WTC11 (cell line): ENCODE measurements around the gene NAA20. TPM values are rescaled to one million over a fixed set of nuclear protein-coding genes. Genes with fewer than 3 reads are reported as not detected.

ENCODE experiments used
- ATAC-seq: fragments of 200-7000 bp; cut with Tn5 transposase; 2 replicates; pipeline ENCODE4 v1.10.0; 2021; ENCODE audit warnings: mild to moderate bottlenecking, moderate library complexity
- CTCF ChIA-PET: fragments of 300-600 bp; sonication (Branson Sonifier 250); formaldehyde crosslinking; loops from one replicate; lab custom pipeline; 2021; ENCODE audit warnings: antibody characterized with exemption; lab: Charles Lee
- POLR2A ChIA-PET: fragments of 350-600 bp; sonication (Branson Sonifier 250); formaldehyde crosslinking; loops from one replicate; lab custom pipeline; 2021; ENCODE audit warnings: antibody characterized with exemption; lab: Charles Lee
- DNase-seq: peaks from one replicate; pipeline ENCODE4 v3.0.0; 2021; ENCODE audit warnings: low spot score
- H3K27ac Mint-ChIP-seq: 2 replicates; pipeline ENCODE4 v1.8.0; 2021; ENCODE audit warnings: mixed read lengths
- H3K27me3 Mint-ChIP-seq: 2 replicates; pipeline ENCODE4 v1.8.0; 2021; ENCODE audit warnings: low read depth, mild to moderate bottlenecking, moderate library complexity, mixed read lengths
- H3K36me3 Mint-ChIP-seq: 2 replicates; pipeline ENCODE4 v1.8.0; 2021; ENCODE audit warnings: mixed read lengths
- H3K4me1 Mint-ChIP-seq: 2 replicates; pipeline ENCODE4 v1.8.0; 2022; ENCODE audit warnings: mixed read lengths
- H3K4me3 Mint-ChIP-seq: 2 replicates; pipeline ENCODE4 v1.8.0; 2021; ENCODE audit warnings: mild to moderate bottlenecking, moderate library complexity, mixed read lengths
- H3K9me3 Mint-ChIP-seq: 2 replicates; pipeline ENCODE4 v1.8.0; 2021; ENCODE audit warnings: mixed read lengths
- HMGA2 ChIP-seq: fragments of 250-450 bp; sonication (Bioruptor Pico); IDR thresholded peaks from 2 replicates; pipeline ENCODE4 v1.4.0; 2021; ENCODE audit warnings: mild to moderate bottlenecking, moderate library complexity
- IRF2 ChIP-seq: sonication (generic); formaldehyde crosslinking; IDR thresholded peaks from 2 replicates; pipeline ENCODE4 v1.8.0; 2022; ENCODE audit warnings: low read depth, missing genetic modification reagents, borderline replicate concordance
- NFYB ChIP-seq: sonication (generic); formaldehyde crosslinking; conservative IDR thresholded peaks from 2 replicates; pipeline ENCODE4 v1.8.0; 2022; ENCODE audit warnings: low read depth, missing genetic modification reagents
- NR1H2 ChIP-seq: sonication (generic); formaldehyde crosslinking; IDR thresholded peaks from 2 replicates; pipeline ENCODE4 v1.9.0; 2021; ENCODE audit warnings: mild to moderate bottlenecking, moderate library complexity, missing genetic modification reagents
- NR2C2 ChIP-seq: sonication (generic); formaldehyde crosslinking; IDR thresholded peaks from 2 replicates; pipeline ENCODE4 v1.8.0; 2022; ENCODE audit warnings: mild to moderate bottlenecking, missing genetic modification reagents
- OVOL2 ChIP-seq: fragments of 250-450 bp; sonication (Bioruptor Pico); IDR thresholded peaks from 2 replicates; pipeline ENCODE4 v1.9.0; 2021; ENCODE audit warnings: mild to moderate bottlenecking, borderline replicate concordance
- RELA ChIP-seq: sonication (generic); formaldehyde crosslinking; IDR thresholded peaks from 2 replicates; pipeline ENCODE4 v1.8.1; 2022; ENCODE audit warnings: missing genetic modification reagents, mild to moderate bottlenecking, borderline replicate concordance
- RORB ChIP-seq: fragments of 250-450 bp; sonication (Bioruptor Pico); IDR thresholded peaks from 2 replicates; pipeline ENCODE4 v1.9.0; 2021; ENCODE audit warnings: mild to moderate bottlenecking
- SMAD4 ChIP-seq: sonication (generic); formaldehyde crosslinking; IDR thresholded peaks from 2 replicates; pipeline ENCODE4 v1.8.0; 2022; ENCODE audit warnings: mild to moderate bottlenecking, missing genetic modification reagents
- ZNF232 ChIP-seq: sonication (generic); formaldehyde crosslinking; IDR thresholded peaks from 2 replicates; pipeline ENCODE4 v1.8.0; 2022; ENCODE audit warnings: mild to moderate bottlenecking, missing genetic modification reagents
- total RNA-seq: library from RNA; stranded (reverse); gene quantifications from 3 replicates; pipeline ENCODE4 v1.2.3, GENCODE V29; 2021
- TF ChIP-seq, protein P1 (sequence below): sonication (generic); formaldehyde crosslinking; IDR thresholded peaks from 2 replicates; pipeline ENCODE4 v1.8.0; 2023; ENCODE audit warnings: missing genetic modification reagents, mild to moderate bottlenecking, borderline replicate concordance
- TF ChIP-seq, protein P2 (sequence below): fragments of 250-450 bp; sonication (Bioruptor Pico); IDR thresholded peaks from 2 replicates; pipeline ENCODE4 v2.1.2; 2022; ENCODE audit warnings: mild to moderate bottlenecking, moderate library complexity
- TF ChIP-seq, protein P3 (sequence below): fragments of 250-450 bp; sonication (Bioruptor Pico); IDR thresholded peaks from 2 replicates; pipeline ENCODE4 v1.9.0; 2021; ENCODE audit warnings: mild to moderate bottlenecking, borderline replicate concordance
- TF ChIP-seq, protein P4 (sequence below): fragments of 250-450 bp; sonication (Bioruptor Pico); IDR thresholded peaks from 2 replicates; pipeline ENCODE4 v1.8.0; 2021; ENCODE audit warnings: mild to moderate bottlenecking
- TF ChIP-seq, protein P5 (sequence below): sonication (generic); formaldehyde crosslinking; IDR thresholded peaks from 2 replicates; pipeline ENCODE4 v1.8.1; 2023; ENCODE audit warnings: mild to moderate bottlenecking, missing genetic modification reagents
- TF ChIP-seq, protein P6 (sequence below): sonication (generic); formaldehyde crosslinking; conservative IDR thresholded peaks from 2 replicates; pipeline ENCODE4 v1.8.1; 2023; ENCODE audit warnings: mild to moderate bottlenecking, low read depth, missing genetic modification reagents, moderate library complexity
- TF ChIP-seq, protein P7 (sequence below): sonication (generic); formaldehyde crosslinking; IDR thresholded peaks from 2 replicates; pipeline ENCODE4 v1.8.1; 2023; ENCODE audit warnings: mild to moderate bottlenecking, missing genetic modification reagents, moderate library complexity

NAA20 gene
- total RNA-seq, 1 experiment from 2014 or later: 34.0 TPM

DNA sequence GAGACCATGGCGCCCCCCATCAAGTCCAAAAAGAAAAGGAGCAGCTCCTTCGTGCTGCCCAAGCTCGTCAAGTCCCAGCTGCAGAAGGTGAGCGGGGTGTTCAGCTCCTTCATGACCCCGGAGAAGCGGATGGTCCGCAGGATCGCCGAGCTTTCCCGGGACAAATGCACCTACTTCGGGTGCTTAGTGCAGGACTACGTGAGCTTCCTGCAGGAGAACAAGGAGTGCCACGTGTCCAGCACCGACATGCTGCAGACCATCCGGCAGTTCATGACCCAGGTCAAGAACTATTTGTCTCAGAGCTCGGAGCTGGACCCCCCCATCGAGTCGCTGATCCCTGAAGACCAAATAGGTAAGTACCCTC is 41.7 kb upstream of the NAA20 start (continued):
- TF ChIP-seq, protein P1, sequence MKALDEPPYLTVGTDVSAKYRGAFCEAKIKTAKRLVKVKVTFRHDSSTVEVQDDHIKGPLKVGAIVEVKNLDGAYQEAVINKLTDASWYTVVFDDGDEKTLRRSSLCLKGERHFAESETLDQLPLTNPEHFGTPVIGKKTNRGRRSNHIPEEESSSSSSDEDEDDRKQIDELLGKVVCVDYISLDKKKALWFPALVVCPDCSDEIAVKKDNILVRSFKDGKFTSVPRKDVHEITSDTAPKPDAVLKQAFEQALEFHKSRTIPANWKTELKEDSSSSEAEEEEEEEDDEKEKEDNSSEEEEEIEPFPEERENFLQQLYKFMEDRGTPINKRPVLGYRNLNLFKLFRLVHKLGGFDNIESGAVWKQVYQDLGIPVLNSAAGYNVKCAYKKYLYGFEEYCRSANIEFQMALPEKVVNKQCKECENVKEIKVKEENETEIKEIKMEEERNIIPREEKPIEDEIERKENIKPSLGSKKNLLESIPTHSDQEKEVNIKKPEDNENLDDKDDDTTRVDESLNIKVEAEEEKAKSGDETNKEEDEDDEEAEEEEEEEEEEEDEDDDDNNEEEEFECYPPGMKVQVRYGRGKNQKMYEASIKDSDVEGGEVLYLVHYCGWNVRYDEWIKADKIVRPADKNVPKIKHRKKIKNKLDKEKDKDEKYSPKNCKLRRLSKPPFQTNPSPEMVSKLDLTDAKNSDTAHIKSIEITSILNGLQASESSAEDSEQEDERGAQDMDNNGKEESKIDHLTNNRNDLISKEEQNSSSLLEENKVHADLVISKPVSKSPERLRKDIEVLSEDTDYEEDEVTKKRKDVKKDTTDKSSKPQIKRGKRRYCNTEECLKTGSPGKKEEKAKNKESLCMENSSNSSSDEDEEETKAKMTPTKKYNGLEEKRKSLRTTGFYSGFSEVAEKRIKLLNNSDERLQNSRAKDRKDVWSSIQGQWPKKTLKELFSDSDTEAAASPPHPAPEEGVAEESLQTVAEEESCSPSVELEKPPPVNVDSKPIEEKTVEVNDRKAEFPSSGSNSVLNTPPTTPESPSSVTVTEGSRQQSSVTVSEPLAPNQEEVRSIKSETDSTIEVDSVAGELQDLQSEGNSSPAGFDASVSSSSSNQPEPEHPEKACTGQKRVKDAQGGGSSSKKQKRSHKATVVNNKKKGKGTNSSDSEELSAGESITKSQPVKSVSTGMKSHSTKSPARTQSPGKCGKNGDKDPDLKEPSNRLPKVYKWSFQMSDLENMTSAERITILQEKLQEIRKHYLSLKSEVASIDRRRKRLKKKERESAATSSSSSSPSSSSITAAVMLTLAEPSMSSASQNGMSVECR (CRISPR knock-in tag): no peak
- TF ChIP-seq HMGA2 (CRISPR knock-in tag) (no peak), NR2C2 (no peak), OVOL2 (CRISPR knock-in tag) (no peak), NR1H2 (CRISPR knock-in tag) (no peak)
- TF ChIP-seq, protein P2, sequence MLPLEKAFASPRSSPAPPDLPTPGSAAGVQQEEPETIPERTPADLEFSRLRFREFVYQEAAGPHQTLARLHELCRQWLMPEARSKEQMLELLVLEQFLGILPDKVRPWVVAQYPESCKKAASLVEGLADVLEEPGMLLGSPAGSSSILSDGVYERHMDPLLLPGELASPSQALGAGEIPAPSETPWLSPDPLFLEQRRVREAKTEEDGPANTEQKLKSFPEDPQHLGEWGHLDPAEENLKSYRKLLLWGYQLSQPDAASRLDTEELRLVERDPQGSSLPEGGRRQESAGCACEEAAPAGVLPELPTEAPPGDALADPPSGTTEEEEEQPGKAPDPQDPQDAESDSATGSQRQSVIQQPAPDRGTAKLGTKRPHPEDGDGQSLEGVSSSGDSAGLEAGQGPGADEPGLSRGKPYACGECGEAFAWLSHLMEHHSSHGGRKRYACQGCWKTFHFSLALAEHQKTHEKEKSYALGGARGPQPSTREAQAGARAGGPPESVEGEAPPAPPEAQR: no peak
- TF ChIP-seq, protein P3, sequence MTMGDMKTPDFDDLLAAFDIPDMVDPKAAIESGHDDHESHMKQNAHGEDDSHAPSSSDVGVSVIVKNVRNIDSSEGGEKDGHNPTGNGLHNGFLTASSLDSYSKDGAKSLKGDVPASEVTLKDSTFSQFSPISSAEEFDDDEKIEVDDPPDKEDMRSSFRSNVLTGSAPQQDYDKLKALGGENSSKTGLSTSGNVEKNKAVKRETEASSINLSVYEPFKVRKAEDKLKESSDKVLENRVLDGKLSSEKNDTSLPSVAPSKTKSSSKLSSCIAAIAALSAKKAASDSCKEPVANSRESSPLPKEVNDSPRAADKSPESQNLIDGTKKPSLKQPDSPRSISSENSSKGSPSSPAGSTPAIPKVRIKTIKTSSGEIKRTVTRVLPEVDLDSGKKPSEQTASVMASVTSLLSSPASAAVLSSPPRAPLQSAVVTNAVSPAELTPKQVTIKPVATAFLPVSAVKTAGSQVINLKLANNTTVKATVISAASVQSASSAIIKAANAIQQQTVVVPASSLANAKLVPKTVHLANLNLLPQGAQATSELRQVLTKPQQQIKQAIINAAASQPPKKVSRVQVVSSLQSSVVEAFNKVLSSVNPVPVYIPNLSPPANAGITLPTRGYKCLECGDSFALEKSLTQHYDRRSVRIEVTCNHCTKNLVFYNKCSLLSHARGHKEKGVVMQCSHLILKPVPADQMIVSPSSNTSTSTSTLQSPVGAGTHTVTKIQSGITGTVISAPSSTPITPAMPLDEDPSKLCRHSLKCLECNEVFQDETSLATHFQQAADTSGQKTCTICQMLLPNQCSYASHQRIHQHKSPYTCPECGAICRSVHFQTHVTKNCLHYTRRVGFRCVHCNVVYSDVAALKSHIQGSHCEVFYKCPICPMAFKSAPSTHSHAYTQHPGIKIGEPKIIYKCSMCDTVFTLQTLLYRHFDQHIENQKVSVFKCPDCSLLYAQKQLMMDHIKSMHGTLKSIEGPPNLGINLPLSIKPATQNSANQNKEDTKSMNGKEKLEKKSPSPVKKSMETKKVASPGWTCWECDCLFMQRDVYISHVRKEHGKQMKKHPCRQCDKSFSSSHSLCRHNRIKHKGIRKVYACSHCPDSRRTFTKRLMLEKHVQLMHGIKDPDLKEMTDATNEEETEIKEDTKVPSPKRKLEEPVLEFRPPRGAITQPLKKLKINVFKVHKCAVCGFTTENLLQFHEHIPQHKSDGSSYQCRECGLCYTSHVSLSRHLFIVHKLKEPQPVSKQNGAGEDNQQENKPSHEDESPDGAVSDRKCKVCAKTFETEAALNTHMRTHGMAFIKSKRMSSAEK (CRISPR knock-in tag): no peak

DNA sequence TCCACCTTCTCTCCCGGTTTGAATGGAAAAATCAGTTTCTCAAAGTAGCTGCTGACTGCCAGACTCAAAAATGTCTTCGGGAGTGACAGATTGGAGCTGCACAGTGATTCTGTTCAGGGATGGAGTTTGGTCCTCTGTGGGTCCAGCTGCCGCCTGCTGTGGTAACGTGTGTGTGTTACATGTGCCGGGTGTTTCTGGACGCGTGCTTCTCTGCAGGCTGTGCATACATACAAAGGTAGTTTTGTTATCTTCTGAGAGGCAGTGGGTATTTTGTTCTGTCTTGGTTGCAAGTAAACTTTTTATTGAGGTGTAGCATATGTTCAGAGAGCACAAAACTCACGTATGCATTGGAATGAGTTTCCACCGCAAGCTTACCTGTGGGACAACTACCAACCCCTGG is 41.3 kb upstream of the NAA20 start:
- no peak overlapping the region for H3K27ac Mint-ChIP-seq
- ATAC-seq: no peak
- POLR2A ChIA-PET: no interaction called here
- no peaks in the 10 kb centered on the region for H3K9me3 Mint-ChIP-seq
- H3K4me1 Mint-ChIP-seq: peaks cover 6% of the 10 kb centered on the region
- H3K27me3 Mint-ChIP-seq: no peaks in the 10 kb centered on the region
- CTCF ChIA-PET: interaction anchor here (1.0 to 1.8 kb wide), 3 partner anchors 18 to 174 kb away, joined by 3 to 4 read pairs (median 3); no protein-coding TSS in a partner anchor
- H3K36me3 Mint-ChIP-seq: no peaks in the 10 kb centered on the region
- DNase-seq: no peak
- H3K4me3 Mint-ChIP-seq: no peak overlapping the region
- TF ChIP-seq SMAD4: no peak
- TF ChIP-seq, protein P4, sequence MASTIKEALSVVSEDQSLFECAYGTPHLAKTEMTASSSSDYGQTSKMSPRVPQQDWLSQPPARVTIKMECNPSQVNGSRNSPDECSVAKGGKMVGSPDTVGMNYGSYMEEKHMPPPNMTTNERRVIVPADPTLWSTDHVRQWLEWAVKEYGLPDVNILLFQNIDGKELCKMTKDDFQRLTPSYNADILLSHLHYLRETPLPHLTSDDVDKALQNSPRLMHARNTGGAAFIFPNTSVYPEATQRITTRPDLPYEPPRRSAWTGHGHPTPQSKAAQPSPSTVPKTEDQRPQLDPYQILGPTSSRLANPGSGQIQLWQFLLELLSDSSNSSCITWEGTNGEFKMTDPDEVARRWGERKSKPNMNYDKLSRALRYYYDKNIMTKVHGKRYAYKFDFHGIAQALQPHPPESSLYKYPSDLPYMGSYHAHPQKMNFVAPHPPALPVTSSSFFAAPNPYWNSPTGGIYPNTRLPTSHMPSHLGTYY (CRISPR knock-in tag): no peak
- no peak for TF ChIP-seq RELA (CRISPR knock-in tag)
- no peak for TF ChIP-seq IRF2 (CRISPR knock-in tag)
- TF ChIP-seq, protein P2: no peak
- no peak for TF ChIP-seq ZNF232 (CRISPR knock-in tag)
- TF ChIP-seq NR2C2: no peak
- no peak for TF ChIP-seq RORB (CRISPR knock-in tag)
- TF ChIP-seq NFYB: no peak
- TF ChIP-seq, protein P5, sequence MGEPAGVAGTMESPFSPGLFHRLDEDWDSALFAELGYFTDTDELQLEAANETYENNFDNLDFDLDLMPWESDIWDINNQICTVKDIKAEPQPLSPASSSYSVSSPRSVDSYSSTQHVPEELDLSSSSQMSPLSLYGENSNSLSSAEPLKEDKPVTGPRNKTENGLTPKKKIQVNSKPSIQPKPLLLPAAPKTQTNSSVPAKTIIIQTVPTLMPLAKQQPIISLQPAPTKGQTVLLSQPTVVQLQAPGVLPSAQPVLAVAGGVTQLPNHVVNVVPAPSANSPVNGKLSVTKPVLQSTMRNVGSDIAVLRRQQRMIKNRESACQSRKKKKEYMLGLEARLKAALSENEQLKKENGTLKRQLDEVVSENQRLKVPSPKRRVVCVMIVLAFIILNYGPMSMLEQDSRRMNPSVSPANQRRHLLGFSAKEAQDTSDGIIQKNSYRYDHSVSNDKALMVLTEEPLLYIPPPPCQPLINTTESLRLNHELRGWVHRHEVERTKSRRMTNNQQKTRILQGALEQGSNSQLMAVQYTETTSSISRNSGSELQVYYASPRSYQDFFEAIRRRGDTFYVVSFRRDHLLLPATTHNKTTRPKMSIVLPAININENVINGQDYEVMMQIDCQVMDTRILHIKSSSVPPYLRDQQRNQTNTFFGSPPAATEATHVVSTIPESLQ (CRISPR knock-in tag): no peak
- TF ChIP-seq, protein P6, sequence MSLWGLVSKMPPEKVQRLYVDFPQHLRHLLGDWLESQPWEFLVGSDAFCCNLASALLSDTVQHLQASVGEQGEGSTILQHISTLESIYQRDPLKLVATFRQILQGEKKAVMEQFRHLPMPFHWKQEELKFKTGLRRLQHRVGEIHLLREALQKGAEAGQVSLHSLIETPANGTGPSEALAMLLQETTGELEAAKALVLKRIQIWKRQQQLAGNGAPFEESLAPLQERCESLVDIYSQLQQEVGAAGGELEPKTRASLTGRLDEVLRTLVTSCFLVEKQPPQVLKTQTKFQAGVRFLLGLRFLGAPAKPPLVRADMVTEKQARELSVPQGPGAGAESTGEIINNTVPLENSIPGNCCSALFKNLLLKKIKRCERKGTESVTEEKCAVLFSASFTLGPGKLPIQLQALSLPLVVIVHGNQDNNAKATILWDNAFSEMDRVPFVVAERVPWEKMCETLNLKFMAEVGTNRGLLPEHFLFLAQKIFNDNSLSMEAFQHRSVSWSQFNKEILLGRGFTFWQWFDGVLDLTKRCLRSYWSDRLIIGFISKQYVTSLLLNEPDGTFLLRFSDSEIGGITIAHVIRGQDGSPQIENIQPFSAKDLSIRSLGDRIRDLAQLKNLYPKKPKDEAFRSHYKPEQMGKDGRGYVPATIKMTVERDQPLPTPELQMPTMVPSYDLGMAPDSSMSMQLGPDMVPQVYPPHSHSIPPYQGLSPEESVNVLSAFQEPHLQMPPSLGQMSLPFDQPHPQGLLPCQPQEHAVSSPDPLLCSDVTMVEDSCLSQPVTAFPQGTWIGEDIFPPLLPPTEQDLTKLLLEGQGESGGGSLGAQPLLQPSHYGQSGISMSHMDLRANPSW: no peak
- TF ChIP-seq, protein P7, sequence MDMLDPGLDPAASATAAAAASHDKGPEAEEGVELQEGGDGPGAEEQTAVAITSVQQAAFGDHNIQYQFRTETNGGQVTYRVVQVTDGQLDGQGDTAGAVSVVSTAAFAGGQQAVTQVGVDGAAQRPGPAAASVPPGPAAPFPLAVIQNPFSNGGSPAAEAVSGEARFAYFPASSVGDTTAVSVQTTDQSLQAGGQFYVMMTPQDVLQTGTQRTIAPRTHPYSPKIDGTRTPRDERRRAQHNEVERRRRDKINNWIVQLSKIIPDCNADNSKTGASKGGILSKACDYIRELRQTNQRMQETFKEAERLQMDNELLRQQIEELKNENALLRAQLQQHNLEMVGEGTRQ (CRISPR knock-in tag): no peak
